ENCODE data around the gene CXXC5. TPM values are rescaled to one million over a fixed set of nuclear protein-coding genes. Genes with fewer than 3 reads are reported as not detected.

CXXC5 gene
- total and polyA plus RNA-seq, 2 of the 4 experiments (the other 2 are of a cell fraction), result 24.9 to 35.7 TPM

- no CpG with 5 or more reads among the region's 8 CpGs for WGBS, 2 experiments (ENCODE audit: extremely low coverage in 2 of 2, insufficient read length in 1 of 2)
- Histone ChIP-seq H3K23ac (ENCODE audit: low read depth, low read length) (no peak overlapping the region), H3K36me3 (ENCODE audit: control insufficient read depth, insufficient read depth, low read length) (no peaks in the 10 kb centered on the region), H3K18ac (ENCODE audit: low read depth, low read length) (no peak overlapping the region), H3K9me3 (ENCODE audit: control insufficient read depth, insufficient read depth, low read length) (no peaks in the 10 kb centered on the region), H3K4ac (ENCODE audit: low read depth, low read length) (no peak overlapping the region), H3K14ac (replicated peaks; ENCODE audit: low read depth, low read length) (0 out of 2 replicates have a peak overlapping the region, but pooled peaks have one; percentile 35), H3K4me3 (ENCODE audit: insufficient read depth, low read depth, low read length) (no peak overlapping the region), H3K4me1 (ENCODE audit: control insufficient read depth, insufficient read depth, low read length) (peaks cover 42% of the 10 kb centered on the region), H3K79me1 (ENCODE audit: low read depth in 1 of 2, low read length in 2 of 2) (no peaks in the 10 kb centered on the region; a peak in 1 of 4 replicates), H2BK120ac (ENCODE audit: low read depth, low read length) (no peak overlapping the region), H4K8ac (ENCODE audit: low read depth in 2 of 2, low read length in 2 of 2) (no peak overlapping the region), H4K91ac (ENCODE audit: insufficient read depth, low read depth, low read length) (no peak overlapping the region; the same call in 1 of the 2 replicates), H3K9me1 (ENCODE audit: insufficient read depth, low read length) (peaks cover 18% of the 10 kb centered on the region; the same call in 1 of the 2 replicates), H3K56ac (ENCODE audit: extremely low read depth, insufficient read depth, low read length) (no peak overlapping the region), H2AK5ac (ENCODE audit: low read depth, low read length) (peak overlapping the region; percentile 25), H3K4me2 (ENCODE audit: low read depth, low read length) (no peak overlapping the region), H2AK9ac (replicated peaks; ENCODE audit: low read depth, low read length, poor library complexity) (peak overlapping the region; percentile 20), H4K5ac (ENCODE audit: low read depth, low read length) (no peak overlapping the region), H3K9ac (ENCODE audit: low read depth, low read length) (no peak overlapping the region), H2BK5ac (ENCODE audit: low read depth, low read length, poor library complexity, severe bottlenecking) (no peak overlapping the region), H2BK15ac (ENCODE audit: low read depth, low read length) (no peak overlapping the region), H2BK20ac (ENCODE audit: low read depth, low read length) (no peak overlapping the region), H4K20me1 (ENCODE audit: insufficient read depth, low read length) (no peaks in the 10 kb centered on the region), H3K27ac (ENCODE audit: insufficient read depth, low read length) (no peak overlapping the region), H2AFZ (replicated peaks; ENCODE audit: low read length, poor library complexity) (no peak overlapping the region), H3K27me3 (ENCODE audit: control insufficient read depth, insufficient read depth, low read length) (no peaks in the 10 kb centered on the region)
- in situ Hi-C loops (cut with MboI; ENCODE audit: low sequenced_read_pairs) (no loop called here), intact Hi-C loops (cut with micrococcal nuclease) (loop anchor here (5.0 kb wide), 3 partner anchors 75 to 175 kb away; no protein-coding TSS in a partner anchor), dilution Hi-C loops (cut with HindIII; ENCODE audit: low sequenced_read_pairs, unreplicated experiment) (no loop called here)
- ATAC-seq (ENCODE audit: low read depth) (no peak), DNase-seq (no peak)
- BruUV-seq (replicated peaks), result no TSS peak
- POLR2A ChIA-PET (ENCODE audit: unreplicated experiment), result no interaction called here
- TF ChIP-seq NFE2L2 (IDR thresholded peaks at IDR 0.05; ENCODE audit: low read depth, low read length) (no peak), RFX5 (IDR thresholded peaks at IDR 0.05; ENCODE audit: low read depth, low read length) (0 out of 2 replicates have a peak, but pooled peaks have one; percentile 26), POLR2A (IDR thresholded peaks at IDR 0.05; ENCODE audit: low read depth, low read length) (no peak), SMC3 (IDR thresholded peaks at IDR 0.05; ENCODE audit: low read depth, low read length) (no peak)
- TF ChIP-seq, protein P1, sequence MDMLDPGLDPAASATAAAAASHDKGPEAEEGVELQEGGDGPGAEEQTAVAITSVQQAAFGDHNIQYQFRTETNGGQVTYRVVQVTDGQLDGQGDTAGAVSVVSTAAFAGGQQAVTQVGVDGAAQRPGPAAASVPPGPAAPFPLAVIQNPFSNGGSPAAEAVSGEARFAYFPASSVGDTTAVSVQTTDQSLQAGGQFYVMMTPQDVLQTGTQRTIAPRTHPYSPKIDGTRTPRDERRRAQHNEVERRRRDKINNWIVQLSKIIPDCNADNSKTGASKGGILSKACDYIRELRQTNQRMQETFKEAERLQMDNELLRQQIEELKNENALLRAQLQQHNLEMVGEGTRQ (IDR thresholded peaks at IDR 0.05; ENCODE audit: low read depth, low read length), result peak; percentile 18; the same call in 1 of the 2 replicates
- CTCF ChIA-PET, result interaction anchor here (0.8 kb wide), 1 partner anchor 59 kb away, joined by 3 read pairs; no protein-coding TSS in a partner anchor
Measured at GRCh38 chr5:139692679-139693308, 44.6 kb downstream of the CXXC5 start.

Measured in IMR-90 (cell line).